CD4-positive, alpha-beta memory T cell (primary cell): ENCODE measurements around the gene AGAP2. TPM values are rescaled to one million over a fixed set of nuclear protein-coding genes. Genes with fewer than 3 reads are reported as not detected.
"Not testable (repeated sequence)": the region's sequence is repeated elsewhere in the genome, so short reads cannot be mapped to it uniquely, and the experiment has no call there.

Experiments
- CTCF ChIA-PET: fragments of 350-600 bp; sonication (Branson Sonifier 250); formaldehyde crosslinking; loops from one replicate; lab custom pipeline; 2021; ENCODE audit warnings: inconsistent platforms; ENCODE audit not compliant: partially characterized antibody; lab: Charles Lee
- POLR2A ChIA-PET: fragments of 350-600 bp; sonication (Branson Sonifier 250); formaldehyde crosslinking; loops from one replicate; lab custom pipeline; 2021; ENCODE audit not compliant: partially characterized antibody; lab: Charles Lee
- DNase-seq, 5 donors: peaks; one replicate each; pipeline versions ENCODE4 v3.0.0 to v3.0.0-alpha.2; 2020 to 2022; ENCODE audit warnings: mixed read lengths in 1 of 5
- H3K27ac ChIP-seq: one replicate; pipeline ENCODE4 v1.7.0; 2013; ENCODE audit warnings: low read depth, low read length
- H3K27me3 ChIP-seq: 2 replicates; pipeline ENCODE4 v1.7.0; 2013; ENCODE audit warnings: mild to moderate bottlenecking, low read length, moderate library complexity; ENCODE audit not compliant: insufficient read depth
- H3K36me3 ChIP-seq: 2 replicates; pipeline ENCODE4 v1.7.0; 2013; ENCODE audit warnings: mild to moderate bottlenecking, low read length, moderate library complexity; ENCODE audit not compliant: insufficient read depth
- H3K4me1 ChIP-seq: 2 replicates; pipeline ENCODE4 v1.7.0; 2013; ENCODE audit warnings: mild to moderate bottlenecking, low read length, moderate library complexity; ENCODE audit not compliant: insufficient read depth
- H3K4me3 ChIP-seq, 2 donors: one replicate each; pipeline ENCODE4 v1.7.0; 2013; ENCODE audit warnings: low read length in 2 of 2, mild to moderate bottlenecking in 1 of 2
- H3K9me3 ChIP-seq, 2 donors: one replicate each; pipeline ENCODE4 v1.7.0; 2013; ENCODE audit warnings: low read length in 2 of 2, control low read depth in 1 of 2; ENCODE audit not compliant: control insufficient read depth in 1 of 2
- H3K27ac Mint-ChIP-seq, 7 donors: one replicate each; pipeline ENCODE4 v1.8.0; 2020 to 2021; ENCODE audit warnings: mixed read lengths in 7 of 7, mild to moderate bottlenecking in 6 of 7, inconsistent platforms in 3 of 7, moderate library complexity in 3 of 7
- H3K27me3 Mint-ChIP-seq, 2 donors: one replicate each; pipeline ENCODE4 v1.8.0; 2020 to 2021; ENCODE audit warnings: mixed read lengths in 2 of 2
- H3K36me3 Mint-ChIP-seq, 2 donors: one replicate each; pipeline ENCODE4 v1.8.0; 2020 to 2021; ENCODE audit warnings: mixed read lengths in 2 of 2, inconsistent platforms in 1 of 2, mild to moderate bottlenecking in 1 of 2
- H3K4me1 Mint-ChIP-seq, 4 donors: one replicate each; pipeline ENCODE4 v1.8.0; 2020 to 2021; ENCODE audit warnings: mixed read lengths in 4 of 4, mild to moderate bottlenecking in 1 of 4
- H3K4me3 Mint-ChIP-seq, 8 donors: one replicate each; pipeline ENCODE4 v1.8.0; 2020 to 2021; ENCODE audit warnings: mixed read lengths in 8 of 8, mild to moderate bottlenecking in 7 of 8, moderate library complexity in 6 of 8, inconsistent platforms in 3 of 8
- H3K9me3 Mint-ChIP-seq, 8 donors: one replicate each; pipeline ENCODE4 v1.8.0; 2020 to 2021; ENCODE audit warnings: mixed read lengths in 8 of 8, mild to moderate bottlenecking in 5 of 8, inconsistent platforms in 3 of 8, moderate library complexity in 1 of 8
- intact Hi-C: fragments of 100-400 bp; cut with micrococcal nuclease; formaldehyde crosslinking; loops from one replicate; pipeline ENCODE4 v1.15.1; 2023
- polyA plus RNA-seq, 2 donors: library from polyadenylated mRNA; unstranded; fragments of 300-500 nt; fragmentation: Illumina TruSeq; gene quantifications; one replicate each; pipeline ENCODE4 v1.2.3, GENCODE V29; 2021
- total RNA-seq, 2 experiments: library from RNA; stranded (reverse); gene quantifications; one replicate each; pipeline ENCODE4 v1.2.3, GENCODE V29; 2021

Gene AGAP2
- total and polyA plus RNA-seq, 4 experiments from 2014 or later: 3.2 to 66.7 (median 35.9) TPM

DNA sequence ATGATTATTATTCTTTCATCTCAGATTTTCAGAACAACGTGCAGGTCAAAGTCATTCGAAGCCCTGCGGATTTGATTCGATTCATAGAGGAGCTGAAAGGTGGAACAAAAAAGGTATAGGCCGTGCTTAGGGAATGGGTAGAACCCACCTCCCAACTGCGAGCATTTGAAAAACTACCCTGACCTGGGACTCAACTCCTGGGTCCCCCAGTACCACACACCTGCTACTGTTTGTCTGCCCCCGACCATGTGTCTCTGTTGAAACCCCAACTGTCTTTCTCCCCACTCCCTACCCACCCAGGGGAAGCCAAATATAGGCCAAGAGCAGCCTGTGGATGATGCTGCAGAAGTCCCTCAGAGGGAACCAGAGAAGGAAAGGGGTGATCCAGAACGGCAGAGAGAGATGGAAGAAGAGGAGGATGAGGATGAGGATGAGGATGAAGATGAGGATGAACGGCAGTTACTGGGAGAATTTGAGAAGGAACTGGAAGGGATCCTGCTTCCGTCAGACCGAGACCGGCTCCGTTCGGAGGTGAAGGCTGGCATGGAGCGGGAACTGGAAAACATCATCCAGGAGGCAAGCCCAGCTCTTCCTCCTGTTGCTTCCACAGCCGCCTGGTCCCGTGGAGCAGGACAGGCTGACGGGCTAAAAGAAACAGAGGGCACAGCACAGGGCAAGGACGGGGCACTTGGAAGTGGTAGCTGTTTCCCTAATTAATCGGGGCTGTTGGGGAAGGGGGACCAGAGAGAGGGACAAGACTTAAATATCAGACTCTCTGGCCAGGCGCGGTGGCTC lies 20.5 kb downstream of the AGAP2 start:
- H3K9me3 Mint-ChIP-seq: peaks cover 0 to 2% (median 0%) of the 10 kb centered on the region in 8 donors
- no peaks in the 10 kb centered on the region for H3K27me3 Mint-ChIP-seq
- DNase-seq: no peak
- CTCF ChIA-PET: interaction anchor here (1.3 kb wide), 1 partner anchor 24 kb away, joined by 3 read pairs; no protein-coding TSS in a partner anchor
- peak overlapping the region in 3 of 7 donors; percentile 0 to 26 (median 20) for H3K27ac Mint-ChIP-seq
- Histone ChIP-seq H3K4me3 (no peak overlapping the region), H3K36me3 (peaks cover 58% of the 10 kb centered on the region), H3K27ac (no peak overlapping the region), H3K4me1 (peaks cover under 1% of the 10 kb centered on the region), H3K9me3 (no peaks in the 10 kb centered on the region), H3K27me3 (no peaks in the 10 kb centered on the region)
- H3K4me1 Mint-ChIP-seq: peaks cover 2 to 15% (median 8%) of the 10 kb centered on the region in 4 donors
- peaks cover 17 to 49% of the 10 kb centered on the region in 2 donors for H3K36me3 Mint-ChIP-seq
- POLR2A ChIA-PET: no interaction called here
- H3K4me3 Mint-ChIP-seq: no peak overlapping the region
- intact Hi-C loops: no loop called here

- ChIA-PET CTCF (interaction anchor here (1.3 kb wide), 1 partner anchor 24 kb away, joined by 3 read pairs; no protein-coding TSS in a partner anchor), POLR2A (no interaction called here)
- H3K27me3 ChIP-seq: no peaks in the 10 kb centered on the region
- Mint-ChIP-seq H3K9me3 (peaks cover 0 to 2% (median 0%) of the 10 kb centered on the region in 8 donors), H3K27me3 (no peaks in the 10 kb centered on the region), H3K36me3 (peaks cover 18 to 55% of the 10 kb centered on the region in 2 donors), H3K27ac (peak overlapping the region in 2 of 7 donors; percentile 53 to 66), H3K4me1 (peaks cover 0 to 9% (median 5%) of the 10 kb centered on the region in 4 donors), H3K4me3 (no peak overlapping the region)
- no peaks in the 10 kb centered on the region for H3K9me3 ChIP-seq
- intact Hi-C loops: no loop called here
- no peak for DNase-seq
- H3K36me3 ChIP-seq: peaks cover 58% of the 10 kb centered on the region
- peaks cover 3% of the 10 kb centered on the region for H3K4me1 ChIP-seq
- H3K4me3 ChIP-seq: no peak overlapping the region
- no peak overlapping the region for H3K27ac ChIP-seq
These were observed 21.4 kb downstream of the AGAP2 start for GRCh38 chr12:57717131-57717530.

DNA sequence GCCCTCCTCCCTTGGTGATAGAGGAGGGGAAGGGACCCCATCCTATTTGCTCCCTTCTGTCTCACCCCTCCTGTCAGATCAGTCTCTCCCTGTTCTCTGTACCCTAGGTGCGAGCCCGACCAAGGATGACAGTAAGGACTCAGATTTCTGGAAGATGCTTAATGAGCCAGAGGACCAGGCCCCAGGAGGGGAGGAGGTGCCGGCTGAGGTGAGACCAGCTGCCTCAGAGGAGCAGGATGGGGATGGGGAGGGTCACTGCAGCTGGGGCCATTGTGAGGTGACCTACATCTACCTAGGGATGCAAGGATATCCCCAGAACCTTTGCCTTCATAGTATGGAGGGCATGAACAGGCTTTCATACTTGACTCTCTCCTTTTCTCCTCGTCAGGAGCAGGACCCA lies 22.2 kb downstream of the AGAP2 start:
- Histone ChIP-seq H3K27me3 (no peaks in the 10 kb centered on the region), H3K9me3 (no peaks in the 10 kb centered on the region), H3K4me3 (no peak overlapping the region), H3K36me3 (peaks cover 56% of the 10 kb centered on the region), H3K27ac (no peak overlapping the region), H3K4me1 (peaks cover 3% of the 10 kb centered on the region)
- no peaks in the 10 kb centered on the region for H3K27me3 Mint-ChIP-seq
- peaks cover 25 to 56% of the 10 kb centered on the region in 2 donors for H3K36me3 Mint-ChIP-seq
- CTCF ChIA-PET: no interaction called here
- no peak for DNase-seq
- no peak overlapping the region for H3K4me3 Mint-ChIP-seq
- POLR2A ChIA-PET: interaction anchor here (0.7 kb wide), 1 partner anchor 9 kb away, joined by 3 read pairs; no protein-coding TSS in a partner anchor
- H3K27ac Mint-ChIP-seq: peak overlapping the region in 3 of 7 donors; percentile 29 to 80 (median 42)
- intact Hi-C loops: no loop called here
- peaks cover 0 to 2% (median 0%) of the 10 kb centered on the region in 8 donors for H3K9me3 Mint-ChIP-seq
- H3K4me1 Mint-ChIP-seq: peaks cover 0 to 5% (median under 1%) of the 10 kb centered on the region in 4 donors

DNA sequence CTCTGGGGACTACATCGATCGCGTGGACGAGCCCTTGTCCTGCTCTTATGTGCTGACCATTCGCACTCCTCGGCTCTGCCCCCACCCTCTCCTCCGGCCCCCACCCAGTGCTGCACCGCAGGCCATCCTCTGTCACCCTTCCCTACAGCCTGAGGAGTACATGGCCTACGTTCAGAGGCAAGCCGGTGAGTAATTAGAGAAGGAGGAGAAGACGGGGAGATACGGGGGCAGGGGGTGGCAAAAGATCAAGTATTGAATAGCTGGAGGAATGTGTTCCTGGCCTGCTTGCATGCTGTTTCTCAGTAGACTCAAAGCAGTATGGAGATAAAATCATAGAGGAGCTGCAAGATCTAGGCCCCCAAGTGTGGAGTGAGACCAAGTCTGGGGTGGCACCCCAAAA lies 22.8 kb downstream of the AGAP2 start:
- Mint-ChIP-seq H3K27ac (peak overlapping the region in 3 of 7 donors; percentile 19 to 76 (median 25)), H3K4me1 (peaks cover 0 to 6% (median under 1%) of the 10 kb centered on the region in 4 donors), H3K9me3 (peaks cover 0 to 2% (median 0%) of the 10 kb centered on the region in 8 donors), H3K27me3 (no peaks in the 10 kb centered on the region), H3K4me3 (no peak overlapping the region), H3K36me3 (peaks cover 29 to 52% of the 10 kb centered on the region in 2 donors)
- Histone ChIP-seq H3K9me3 (no peaks in the 10 kb centered on the region), H3K4me3 (no peak overlapping the region), H3K27ac (no peak overlapping the region), H3K4me1 (peaks cover 3% of the 10 kb centered on the region), H3K36me3 (peaks cover 51% of the 10 kb centered on the region), H3K27me3 (no peaks in the 10 kb centered on the region)
- CTCF ChIA-PET: no interaction called here
- POLR2A ChIA-PET: interaction anchor here (0.7 kb wide), 1 partner anchor 9 kb away, joined by 3 read pairs; no protein-coding TSS in a partner anchor
- intact Hi-C loops: no loop called here
- DNase-seq: no peak

DNA sequence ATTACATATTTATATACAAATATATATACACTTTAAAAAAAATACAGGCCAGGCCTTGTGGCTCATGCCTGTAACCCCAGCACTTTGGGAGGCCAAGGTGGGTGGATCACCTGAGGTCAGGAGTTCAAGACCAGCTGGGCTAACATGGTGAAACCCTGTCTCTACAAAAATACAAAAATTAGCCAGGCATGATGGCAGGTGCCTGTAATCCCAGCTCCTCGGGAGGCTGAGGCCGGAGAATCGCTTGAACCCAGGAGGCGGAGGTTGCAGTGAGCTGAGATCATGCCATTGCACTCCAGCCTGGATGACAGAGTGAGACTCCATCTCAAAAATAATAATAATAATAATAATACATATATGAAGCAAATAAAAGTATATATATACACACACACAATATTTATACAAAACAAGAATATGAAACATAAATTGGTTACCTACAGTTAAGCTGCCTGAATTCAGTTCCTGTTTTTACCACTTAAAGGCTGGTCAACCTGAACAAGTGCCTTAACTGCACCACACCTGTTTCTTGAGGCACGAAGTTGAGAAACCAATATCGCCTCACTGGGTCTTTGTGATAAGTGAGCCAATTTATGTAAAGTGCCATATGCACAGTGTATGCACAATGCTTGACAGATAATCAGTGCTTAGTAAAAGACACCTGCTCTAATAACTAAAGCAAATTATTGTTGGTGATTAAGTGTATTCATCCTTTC lies 23.4 kb downstream of the AGAP2 start:
- H3K4me1 Mint-ChIP-seq, H3K27me3 Mint-ChIP-seq, H3K9me3 Mint-ChIP-seq, H3K4me1 ChIP-seq, H3K9me3 ChIP-seq, H3K27ac ChIP-seq, H3K27me3 ChIP-seq, intact Hi-C loops, H3K4me3 ChIP-seq, H3K4me3 Mint-ChIP-seq, CTCF ChIA-PET, DNase-seq, H3K27ac Mint-ChIP-seq: not testable (repeated sequence)
- peaks cover 45% of the 10 kb centered on the region for H3K36me3 ChIP-seq
- POLR2A ChIA-PET: interaction anchor here (0.7 to 1.5 kb wide), 2 partner anchors 8 to 9 kb away, joined by 3 read pairs; no protein-coding TSS in a partner anchor
- H3K36me3 Mint-ChIP-seq: peaks cover 32 to 54% of the 10 kb centered on the region in 2 donors

DNA sequence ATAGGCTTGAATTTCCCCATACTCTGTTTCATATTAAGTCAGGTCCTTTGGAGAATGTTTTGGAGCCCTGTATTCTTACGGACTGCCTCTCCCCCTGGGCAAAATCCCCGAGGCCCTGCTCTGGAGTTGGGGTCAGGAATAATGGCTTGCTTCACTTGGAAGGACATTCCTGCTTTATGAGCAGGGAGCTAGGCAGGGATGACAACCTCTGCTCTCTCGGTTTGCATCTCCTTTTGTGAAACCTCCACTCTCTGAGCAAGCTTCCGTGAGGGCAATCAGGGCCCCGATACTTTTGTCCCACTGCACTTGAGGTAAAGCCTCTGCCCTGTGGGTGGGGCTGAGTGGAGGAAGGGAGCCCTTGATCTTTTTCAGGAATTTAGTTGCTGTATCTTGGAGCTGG lies 25.3 kb downstream of the AGAP2 start:
- Mint-ChIP-seq H3K4me1 (peaks cover 0 to 9% (median 4%) of the 10 kb centered on the region in 4 donors), H3K4me3 (no peak overlapping the region), H3K36me3 (peaks cover 22 to 51% of the 10 kb centered on the region in 2 donors), H3K27ac (no peak overlapping the region), H3K9me3 (no peaks in the 10 kb centered on the region), H3K27me3 (no peaks in the 10 kb centered on the region)
- Histone ChIP-seq H3K36me3 (peaks cover 26% of the 10 kb centered on the region), H3K27ac (no peak overlapping the region), H3K4me3 (no peak overlapping the region), H3K9me3 (no peaks in the 10 kb centered on the region), H3K4me1 (peaks cover 3% of the 10 kb centered on the region), H3K27me3 (no peaks in the 10 kb centered on the region)
- intact Hi-C loops: no loop called here
- CTCF ChIA-PET: interaction anchor here (0.7 kb wide), 1 partner anchor 381 kb away, joined by 3 read pairs; no protein-coding TSS in a partner anchor
- POLR2A ChIA-PET: interaction anchor here (0.7 to 1.5 kb wide), 3 partner anchors 11 to 28 kb away, joined by 3 to 5 read pairs (median 4); partner anchors contain the start of gene OS9
- no peak for DNase-seq
